Measurements from ENCODE around the gene GIPC1. TPM values are rescaled to one million over a fixed set of nuclear protein-coding genes. Genes with fewer than 3 reads are reported as not detected.

The GIPC1 gene
- total and polyA plus RNA-seq, 9 of the 15 experiments (the other 6 are each of a cell fraction or from before 2014, with no cell fraction given), result 0.49 to 54.7 (median 24.8) TPM

DNA sequence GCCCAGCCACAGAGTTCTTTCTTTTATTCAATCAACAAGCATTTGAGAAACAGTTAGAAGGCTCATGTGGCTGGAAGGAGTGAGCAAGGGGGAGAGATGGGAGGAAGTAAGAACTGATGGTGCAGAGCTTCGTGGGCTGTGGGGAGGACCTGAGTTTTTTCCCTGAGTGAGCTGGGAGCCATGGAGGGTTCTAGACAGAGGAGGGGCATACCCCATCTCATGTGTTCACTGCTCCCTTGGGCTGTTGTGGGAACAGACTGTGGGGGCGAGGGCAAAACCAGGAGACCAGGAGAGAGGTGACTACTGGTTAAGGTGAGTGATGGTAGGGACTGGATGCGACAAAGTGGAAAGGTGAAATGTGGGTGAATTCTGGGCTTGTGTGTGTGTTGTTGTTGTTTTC is 65.2 kb downstream of the GIPC1 start:
- in situ Hi-C loops (cut with MboI) (no loop called here), intact Hi-C loops (cut with micrococcal nuclease) (loop anchor here (5.0 to 10.0 kb wide), 2 partner anchors 37 to 124 kb away; no protein-coding TSS in a partner anchor)
- Histone ChIP-seq H3K9me1 (ENCODE audit: control insufficient read depth, insufficient read depth, low read length) (no peaks in the 10 kb centered on the region), H3K36me3 (ENCODE audit: control insufficient read depth, insufficient read depth, low read length) (peaks cover 2% of the 10 kb centered on the region; the same call in 1 of the 3 replicates), H3K9ac (ENCODE audit: insufficient read depth in 1 of 2, low read depth in 2 of 2, low read length in 2 of 2) (peak overlapping the region in 1 of 2 experiments; percentile 62; a peak in 1 of 4 replicates), H4K20me1 (replicated peaks; ENCODE audit: control insufficient read depth, insufficient read depth, low read length) (no peaks in the 10 kb centered on the region; the same call in 1 of the 2 replicates), H3K27me3 (ENCODE audit: control insufficient read depth in 2 of 2, insufficient read depth in 2 of 2, low read length in 2 of 2) (no peaks in the 10 kb centered on the region), H3K79me2 (ENCODE audit: control insufficient read depth, insufficient read depth, low read length) (peaks cover 27% of the 10 kb centered on the region), H3K9me3 (replicated peaks; ENCODE audit: control insufficient read depth, insufficient read depth, low read depth, low read length) (no peaks in the 10 kb centered on the region), H3K4me1 (replicated peaks in 1 of 2; ENCODE audit: control insufficient read depth in 2 of 2, insufficient read depth in 2 of 2, low read length in 2 of 2) (peaks cover 22 to 48% of the 10 kb centered on the region in 2 experiments; a peak in 4 of 5 replicates), H3K4me2 (ENCODE audit: insufficient read depth, low read length) (no peak overlapping the region), H2AFZ (ENCODE audit: low read depth, low read length) (no peak overlapping the region), H3K27ac (ENCODE audit: extremely low read depth, low read depth, low read length) (no peak overlapping the region), H3K4me3 (no peak overlapping the region)
- no peak for ATAC-seq
- no peak for DNase-seq (ENCODE audit: extremely low read depth in 1 of 4, low spot score in 3 of 4)
- WGBS (ENCODE audit: insufficient coverage, low coverage, missing lambda C conversion rate), result 51% methylated on average over 3 of the region's 3 CpGs
- ChIA-PET CTCF (ENCODE audit: low intra/inter-chr PET ratio) (interaction anchor here (0.6 to 2.0 kb wide), 3 partner anchors 36 to 187 kb away, joined by 3 to 10 read pairs (median 5); no protein-coding TSS in a partner anchor), POLR2A (interaction anchor here (0.6 to 1.6 kb wide), 3 partner anchors 11 to 16 kb away, joined by 3 to 4 read pairs (median 3); no protein-coding TSS in a partner anchor)
- no peak for FAIRE-seq
- TF ChIP-seq BCOR (IDR thresholded peaks at IDR 0.05) (peak; percentile 56), CBX2 (IDR thresholded peaks at IDR 0.05; ENCODE audit: insufficient read depth, low read length, poor library complexity, severe bottlenecking) (no peak), RBM25 (IDR thresholded peaks at IDR 0.05; ENCODE audit: low read depth, low read length, severe bottlenecking) (peak; percentile 51), ZFP36 (IDR thresholded peaks at IDR 0.05; ENCODE audit: low read depth, low read length, partially characterized antibody) (peak; percentile 47), NRF1 (conservative IDR thresholded peaks at IDR 0.05 in 1 of 2, IDR thresholded peaks at IDR 0.05 in 1 of 2) (no peak), KDM1A (IDR thresholded peaks at IDR 0.05) (peak in 1 of 2 experiments; percentile 27; a peak in 1 of 4 replicates)
- TF ChIP-seq, protein P1, sequence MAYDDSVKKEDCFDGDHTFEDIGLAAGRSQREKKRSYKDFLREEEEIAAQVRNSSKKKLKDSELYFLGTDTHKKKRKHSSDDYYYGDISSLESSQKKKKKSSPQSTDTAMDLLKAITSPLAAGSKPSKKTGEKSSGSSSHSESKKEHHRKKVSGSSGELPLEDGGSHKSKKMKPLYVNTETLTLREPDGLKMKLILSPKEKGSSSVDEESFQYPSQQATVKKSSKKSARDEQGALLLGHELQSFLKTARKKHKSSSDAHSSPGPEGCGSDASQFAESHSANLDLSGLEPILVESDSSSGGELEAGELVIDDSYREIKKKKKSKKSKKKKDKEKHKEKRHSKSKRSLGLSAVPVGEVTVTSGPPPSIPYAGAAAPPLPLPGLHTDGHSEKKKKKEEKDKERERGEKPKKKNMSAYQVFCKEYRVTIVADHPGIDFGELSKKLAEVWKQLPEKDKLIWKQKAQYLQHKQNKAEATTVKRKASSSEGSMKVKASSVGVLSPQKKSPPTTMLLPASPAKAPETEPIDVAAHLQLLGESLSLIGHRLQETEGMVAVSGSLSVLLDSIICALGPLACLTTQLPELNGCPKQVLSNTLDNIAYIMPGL (CRISPR knock-in tag; IDR thresholded peaks at IDR 0.05), result no peak
- TF ChIP-seq, protein P2, sequence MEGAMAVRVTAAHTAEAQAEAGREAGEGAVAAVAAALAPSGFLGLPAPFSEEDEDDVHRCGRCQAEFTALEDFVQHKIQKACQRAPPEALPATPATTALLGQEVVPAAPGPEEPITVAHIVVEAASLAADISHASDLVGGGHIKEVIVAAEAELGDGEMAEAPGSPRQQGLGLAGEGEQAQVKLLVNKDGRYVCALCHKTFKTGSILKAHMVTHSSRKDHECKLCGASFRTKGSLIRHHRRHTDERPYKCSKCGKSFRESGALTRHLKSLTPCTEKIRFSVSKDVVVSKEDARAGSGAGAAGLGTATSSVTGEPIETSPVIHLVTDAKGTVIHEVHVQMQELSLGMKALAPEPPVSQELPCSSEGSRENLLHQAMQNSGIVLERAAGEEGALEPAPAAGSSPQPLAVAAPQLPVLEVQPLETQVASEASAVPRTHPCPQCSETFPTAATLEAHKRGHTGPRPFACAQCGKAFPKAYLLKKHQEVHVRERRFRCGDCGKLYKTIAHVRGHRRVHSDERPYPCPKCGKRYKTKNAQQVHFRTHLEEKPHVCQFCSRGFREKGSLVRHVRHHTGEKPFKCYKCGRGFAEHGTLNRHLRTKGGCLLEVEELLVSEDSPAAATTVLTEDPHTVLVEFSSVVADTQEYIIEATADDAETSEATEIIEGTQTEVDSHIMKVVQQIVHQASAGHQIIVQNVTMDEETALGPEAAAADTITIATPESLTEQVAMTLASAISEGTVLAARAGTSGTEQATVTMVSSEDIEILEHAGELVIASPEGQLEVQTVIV (CRISPR knock-in tag; IDR thresholded peaks at IDR 0.05; ENCODE audit: borderline replicate concordance), result no peak
- BruUV-seq (replicated peaks), result no TSS peak

Data from K562 (cell line).